Measurements from ENCODE around the gene NDFIP1. TPM values are rescaled to one million over a fixed set of nuclear protein-coding genes. Genes with fewer than 3 reads are reported as not detected.

The NDFIP1 gene
- total RNA-seq, 1 experiment from 2014 or later = 26.6 TPM

DNA sequence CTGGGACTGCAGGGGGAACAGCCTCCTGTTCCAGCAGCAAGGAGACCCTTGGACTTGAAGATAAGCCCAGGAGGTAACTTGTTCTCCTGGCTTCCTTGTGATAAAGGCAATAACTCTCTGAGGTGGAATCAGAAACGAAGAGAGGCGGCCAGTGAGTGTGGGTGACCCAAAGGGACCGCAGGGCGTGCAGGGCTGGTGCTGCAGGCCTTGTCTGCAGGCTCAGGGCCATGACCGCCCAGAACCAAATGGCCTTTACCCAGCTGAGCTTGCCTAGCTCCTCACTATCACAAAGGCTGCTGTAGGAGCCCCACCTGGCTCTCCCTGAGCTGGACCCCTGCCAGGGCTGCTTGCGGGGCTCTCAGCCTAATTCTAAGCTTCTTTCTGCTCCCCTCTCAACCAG is 72.5 kb downstream of the NDFIP1 start:
- Histone ChIP-seq H4K20me1 (ENCODE audit: control insufficient read depth, insufficient read depth, insufficient read length) (no peaks in the 10 kb centered on the region), H3K4me1 (ENCODE audit: insufficient read depth, low read length) (no peaks in the 10 kb centered on the region), H3K9ac (ENCODE audit: extremely low read depth, insufficient read length, low read length) (no peak overlapping the region), H2BK120ac (ENCODE audit: low read depth, low read length, poor library complexity, severe bottlenecking) (no peak overlapping the region), H3K23me2 (ENCODE audit: insufficient read length, low read depth, low read length, poor library complexity, severe bottlenecking) (no peaks in the 10 kb centered on the region), H2BK12ac (ENCODE audit: insufficient read length, low read depth, low read length) (no peak overlapping the region), H2BK20ac (ENCODE audit: low read depth, low read length, poor library complexity, severe bottlenecking) (no peak overlapping the region), H3K27ac (ENCODE audit: insufficient read length, low read depth, low read length) (no peak overlapping the region), H2AFZ (ENCODE audit: low read length) (no peak overlapping the region), H2BK15ac (ENCODE audit: low read depth, low read length) (no peak overlapping the region), H3K18ac (ENCODE audit: insufficient read length, low read depth, low read length) (no peak overlapping the region), H3K4me2 (ENCODE audit: insufficient read depth, insufficient read length, low read length) (no peak overlapping the region), H3K27me3 (ENCODE audit: insufficient read depth, low read length) (no peaks in the 10 kb centered on the region; the same call in 1 of the 2 replicates), H4K5ac (ENCODE audit: insufficient read length, low read depth, low read length) (no peak overlapping the region), H3K79me2 (ENCODE audit: insufficient read depth, low read length) (no peaks in the 10 kb centered on the region), H3T11ph (ENCODE audit: low read length) (no peak overlapping the region), H3K56ac (ENCODE audit: insufficient read length, low read depth, low read length) (no peak overlapping the region), H4K8ac (replicated peaks; ENCODE audit: insufficient read length, low read depth, low read length) (no peak overlapping the region), H3K4ac (ENCODE audit: low read depth, low read length) (no peak overlapping the region), H3K23ac (ENCODE audit: insufficient read length, low read depth, low read length) (no peak overlapping the region), H2BK5ac (ENCODE audit: insufficient read length, low read length) (no peak overlapping the region), H3K14ac (ENCODE audit: insufficient read depth, low read length) (no peak overlapping the region), H4K91ac (ENCODE audit: insufficient read length, low read depth, low read length) (no peak overlapping the region), H3K9me3 (ENCODE audit: control insufficient read depth, low read depth, low read length) (no peaks in the 10 kb centered on the region), H2AK5ac (ENCODE audit: insufficient read length, low read length) (no peak overlapping the region), H3K79me1 (ENCODE audit: insufficient read depth, low read depth, low read length, poor library complexity, severe bottlenecking) (no peaks in the 10 kb centered on the region)
- peaks cover 22 to 28% of the 10 kb centered on the region in 2 experiments for H3K4me1 Mint-ChIP-seq
- WGBS (ENCODE audit: extremely low coverage, insufficient read length, low lambda C conversion rate) = no CpG with 5 or more reads among the region's 6 CpGs
- TF ChIP-seq, protein P1, sequence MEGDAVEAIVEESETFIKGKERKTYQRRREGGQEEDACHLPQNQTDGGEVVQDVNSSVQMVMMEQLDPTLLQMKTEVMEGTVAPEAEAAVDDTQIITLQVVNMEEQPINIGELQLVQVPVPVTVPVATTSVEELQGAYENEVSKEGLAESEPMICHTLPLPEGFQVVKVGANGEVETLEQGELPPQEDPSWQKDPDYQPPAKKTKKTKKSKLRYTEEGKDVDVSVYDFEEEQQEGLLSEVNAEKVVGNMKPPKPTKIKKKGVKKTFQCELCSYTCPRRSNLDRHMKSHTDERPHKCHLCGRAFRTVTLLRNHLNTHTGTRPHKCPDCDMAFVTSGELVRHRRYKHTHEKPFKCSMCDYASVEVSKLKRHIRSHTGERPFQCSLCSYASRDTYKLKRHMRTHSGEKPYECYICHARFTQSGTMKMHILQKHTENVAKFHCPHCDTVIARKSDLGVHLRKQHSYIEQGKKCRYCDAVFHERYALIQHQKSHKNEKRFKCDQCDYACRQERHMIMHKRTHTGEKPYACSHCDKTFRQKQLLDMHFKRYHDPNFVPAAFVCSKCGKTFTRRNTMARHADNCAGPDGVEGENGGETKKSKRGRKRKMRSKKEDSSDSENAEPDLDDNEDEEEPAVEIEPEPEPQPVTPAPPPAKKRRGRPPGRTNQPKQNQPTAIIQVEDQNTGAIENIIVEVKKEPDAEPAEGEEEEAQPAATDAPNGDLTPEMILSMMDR (conservative IDR thresholded peaks at IDR 0.05) = no peak
- H3K4me3 Mint-ChIP-seq = no peak overlapping the region
- DNase-seq = no peak
- H3K27me3 Mint-ChIP-seq (ENCODE audit: low read depth) = no peaks in the 10 kb centered on the region
- H3K27ac Mint-ChIP-seq = no peak overlapping the region
- H3K9me3 Mint-ChIP-seq = no peaks in the 10 kb centered on the region; a peak in 1 of 5 replicates
- H3K36me3 Mint-ChIP-seq (ENCODE audit: insufficient read depth in 1 of 3, low read depth in 3 of 3) = no peaks in the 10 kb centered on the region

Measured in H9 (cell line).